ENCODE measurements around the gene AACS.

DNA sequence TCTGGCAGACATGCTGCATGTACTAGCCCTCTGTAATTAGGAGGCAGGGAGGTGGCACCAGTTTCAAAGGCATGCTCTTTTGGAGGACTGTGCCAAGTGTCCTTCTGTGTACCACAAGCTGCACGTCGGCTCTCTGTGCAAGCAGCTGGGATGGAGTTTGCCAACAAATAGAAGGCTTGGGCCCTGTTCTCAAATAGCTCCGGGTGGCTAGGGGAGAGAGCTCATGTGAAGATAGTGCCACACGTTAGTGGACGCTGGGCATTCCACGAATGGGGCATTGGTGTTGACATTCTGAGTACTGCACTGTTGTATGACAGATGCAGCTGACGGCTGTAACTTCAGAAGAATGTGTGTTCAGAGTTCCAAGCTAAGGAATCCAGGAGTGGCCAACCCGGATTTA lies 4.4 kb downstream of the AACS start:
- no peak for TF ChIP-seq CTCF (IDR thresholded peaks at IDR 0.05)
- no peak for TF ChIP-seq MAX (IDR thresholded peaks at IDR 0.05)
- TF ChIP-seq ZFP36 (IDR thresholded peaks at IDR 0.05; ENCODE audit: borderline replicate concordance, partially characterized antibody) = no peak
- no peak for TF ChIP-seq PHF8 (IDR thresholded peaks at IDR 0.05; ENCODE audit: borderline replicate concordance, low read depth)
- TF ChIP-seq, protein P1, sequence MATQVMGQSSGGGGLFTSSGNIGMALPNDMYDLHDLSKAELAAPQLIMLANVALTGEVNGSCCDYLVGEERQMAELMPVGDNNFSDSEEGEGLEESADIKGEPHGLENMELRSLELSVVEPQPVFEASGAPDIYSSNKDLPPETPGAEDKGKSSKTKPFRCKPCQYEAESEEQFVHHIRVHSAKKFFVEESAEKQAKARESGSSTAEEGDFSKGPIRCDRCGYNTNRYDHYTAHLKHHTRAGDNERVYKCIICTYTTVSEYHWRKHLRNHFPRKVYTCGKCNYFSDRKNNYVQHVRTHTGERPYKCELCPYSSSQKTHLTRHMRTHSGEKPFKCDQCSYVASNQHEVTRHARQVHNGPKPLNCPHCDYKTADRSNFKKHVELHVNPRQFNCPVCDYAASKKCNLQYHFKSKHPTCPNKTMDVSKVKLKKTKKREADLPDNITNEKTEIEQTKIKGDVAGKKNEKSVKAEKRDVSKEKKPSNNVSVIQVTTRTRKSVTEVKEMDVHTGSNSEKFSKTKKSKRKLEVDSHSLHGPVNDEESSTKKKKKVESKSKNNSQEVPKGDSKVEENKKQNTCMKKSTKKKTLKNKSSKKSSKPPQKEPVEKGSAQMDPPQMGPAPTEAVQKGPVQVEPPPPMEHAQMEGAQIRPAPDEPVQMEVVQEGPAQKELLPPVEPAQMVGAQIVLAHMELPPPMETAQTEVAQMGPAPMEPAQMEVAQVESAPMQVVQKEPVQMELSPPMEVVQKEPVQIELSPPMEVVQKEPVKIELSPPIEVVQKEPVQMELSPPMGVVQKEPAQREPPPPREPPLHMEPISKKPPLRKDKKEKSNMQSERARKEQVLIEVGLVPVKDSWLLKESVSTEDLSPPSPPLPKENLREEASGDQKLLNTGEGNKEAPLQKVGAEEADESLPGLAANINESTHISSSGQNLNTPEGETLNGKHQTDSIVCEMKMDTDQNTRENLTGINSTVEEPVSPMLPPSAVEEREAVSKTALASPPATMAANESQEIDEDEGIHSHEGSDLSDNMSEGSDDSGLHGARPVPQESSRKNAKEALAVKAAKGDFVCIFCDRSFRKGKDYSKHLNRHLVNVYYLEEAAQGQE (IDR thresholded peaks at IDR 0.05) = no peak
- TF ChIP-seq HDAC2 (IDR thresholded peaks at IDR 0.05) = no peak
- no peak for TF ChIP-seq CEBPB (IDR thresholded peaks at IDR 0.05)
- no peak for TF ChIP-seq HOXA7 (CRISPR knock-in tag; IDR thresholded peaks at IDR 0.05)
- TF ChIP-seq MYC (IDR thresholded peaks at IDR 0.05; ENCODE audit: borderline replicate concordance, low read length) = no peak

Measured in A549 (cell line).